Activated CD4-positive, alpha-beta T cell treated with anti-CD3 and anti-CD28 coated beads for 36 hours (primary cell): ENCODE measurements around the gene NUDT9. TPM values are rescaled to one million over a fixed set of nuclear protein-coding genes. Genes with fewer than 3 reads are reported as not detected.

ENCODE experiments used
- ATAC-seq: fragments of 200-7000 bp; cut with Tn5 transposase; one replicate; pipeline ENCODE4 v1.10.0; 2021; ENCODE audit warnings: mild to moderate bottlenecking, moderate library complexity
- CTCF ChIA-PET: fragments of 350-600 bp; sonication (Branson Sonifier 250); formaldehyde crosslinking; loops from one replicate; lab custom pipeline; 2021; ENCODE audit warnings: antibody characterized with exemption; lab: Charles Lee
- POLR2A ChIA-PET: fragments of 350-600 bp; sonication (Branson Sonifier 250); formaldehyde crosslinking; loops from one replicate; lab custom pipeline; 2021; ENCODE audit warnings: antibody characterized with exemption, inconsistent platforms; lab: Charles Lee
- DNase-seq: peaks from one replicate; pipeline ENCODE4 v3.0.0-alpha.2; 2020
- H3K27ac Mint-ChIP-seq: one replicate; pipeline ENCODE4 v1.8.0; 2021; ENCODE audit warnings: mixed read lengths
- H3K27me3 Mint-ChIP-seq: one replicate; pipeline ENCODE4 v1.8.0; 2021; ENCODE audit warnings: mixed read lengths
- H3K36me3 Mint-ChIP-seq: one replicate; pipeline ENCODE4 v1.8.0; 2021; ENCODE audit warnings: low read depth, mixed read lengths
- H3K4me1 Mint-ChIP-seq: one replicate; pipeline ENCODE4 v1.8.0; 2021; ENCODE audit warnings: mixed read lengths
- H3K4me3 Mint-ChIP-seq: one replicate; pipeline ENCODE4 v1.8.0; 2021; ENCODE audit warnings: mild to moderate bottlenecking, moderate library complexity, mixed read lengths
- H3K9me3 Mint-ChIP-seq: one replicate; pipeline ENCODE4 v1.8.0; 2021; ENCODE audit warnings: low read depth, mixed read lengths
- intact Hi-C, 2 experiments: fragments of 100-400 bp; cut with DNase I in 1 of 2; cut with micrococcal nuclease in 1 of 2; formaldehyde crosslinking; loops; one replicate each; pipeline versions ENCODE4 v1.14.2 to v1.15.1; 2022 to 2024; cut with DNase I, micrococcal nuclease
- total RNA-seq, 2 experiments: library from RNA; stranded (reverse); gene quantifications; one replicate each; pipeline ENCODE4 v1.2.3, GENCODE V29; 2021

Gene NUDT9
- total RNA-seq, 2 experiments from 2014 or later = 9.8 to 13.3 TPM

GRCh38 chr4:87506974-87507701 is 84.8 kb downstream of the NUDT9 start:
- Mint-ChIP-seq H3K36me3 (no peaks in the 10 kb centered on the region), H3K27ac (no peak overlapping the region), H3K9me3 (no peaks in the 10 kb centered on the region), H3K4me3 (no peak overlapping the region), H3K4me1 (no peaks in the 10 kb centered on the region), H3K27me3 (peaks cover 2% of the 10 kb centered on the region)
- ChIA-PET POLR2A (no interaction called here), CTCF (no interaction called here)
- ATAC-seq (no peak), DNase-seq (no peak)
- intact Hi-C loops = no loop called here

Other genes with a start within 250 kb of the NUDT9 start
- gene KLHL8, start 202.0 kb upstream of the NUDT9 start, total RNA-seq = 10 to 100 TPM in 1 of 2 experiments, 1 to 10 TPM in 1; 9.8 to 10.3 TPM
- gene HSD17B13, start 99.7 kb upstream of the NUDT9 start, total RNA-seq = not detected
- 10 to 100 TPM; 12.0 to 14.9 TPM for gene HSD17B11, start 31.4 kb upstream of the NUDT9 start, total RNA-seq
- gene SPARCL1, start 106.8 kb downstream of the NUDT9 start, total RNA-seq = not detected
- not detected for gene DSPP, start 186.0 kb downstream of the NUDT9 start, total RNA-seq
- not detected for gene DMP1, start 227.7 kb downstream of the NUDT9 start, total RNA-seq